ENCODE data around the gene FBN3. TPM values are rescaled to one million over a fixed set of nuclear protein-coding genes. Genes with fewer than 3 reads are reported as not detected.

Gene FBN3
- total and polyA plus RNA-seq, 2 donors (not counting 1 experiment from before 2014, with no cell fraction given): not detected

DNA sequence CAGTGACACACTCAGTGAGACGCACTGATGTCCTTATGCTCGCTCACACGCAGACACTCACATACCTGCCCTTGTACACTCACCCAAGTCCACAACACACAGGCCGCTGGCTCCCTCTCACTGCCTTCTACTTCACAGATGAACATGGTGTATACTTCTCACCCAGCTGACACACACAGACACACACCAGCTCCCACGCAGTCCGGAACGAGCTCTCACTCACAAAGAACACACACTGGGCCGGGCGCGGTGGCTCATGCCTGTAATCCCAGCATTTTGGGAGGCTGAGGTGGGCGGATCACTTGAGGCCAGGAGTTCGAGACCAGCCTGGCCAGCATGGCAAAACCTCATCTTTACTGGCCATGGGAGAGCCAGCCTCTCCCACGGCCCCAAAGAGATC is 65.2 kb downstream of the FBN3 start:
- no peaks in the 10 kb centered on the region for H3K9me3 Mint-ChIP-seq (ENCODE audit: insufficient read depth)
- no peak overlapping the region for H3K4me3 Mint-ChIP-seq
- H3K4me2 ChIP-seq (replicated peaks; ENCODE audit: low read depth, low read length, poor library complexity, severe bottlenecking): no peak overlapping the region
- H3K4me3 ChIP-seq (ENCODE audit: control extremely low read depth in 1 of 5, extremely low read depth in 1 of 5, insufficient read depth in 1 of 5, low read depth in 2 of 5, low read length in 4 of 5): no peak overlapping the region
- 95% methylated on average over 10 of the region's 13 CpGs for WGBS (ENCODE audit: insufficient coverage)
- no peaks in the 10 kb centered on the region for H3K36me3 ChIP-seq (replicated peaks in 1 of 2; ENCODE audit: control extremely low read depth in 1 of 2, control insufficient read depth in 1 of 2, extremely low read depth in 1 of 2, insufficient read depth in 2 of 2, low read length in 1 of 2)
- H3K27ac Mint-ChIP-seq: no peak overlapping the region
- H3K4me1 Mint-ChIP-seq: no peaks in the 10 kb centered on the region
- CTCF ChIA-PET: no interaction called here
- H3K27me3 ChIP-seq (replicated peaks in 1 of 4; ENCODE audit: control extremely low read depth in 1 of 4, control insufficient read depth in 3 of 4, insufficient read depth in 4 of 4, low read length in 3 of 4): peaks cover 0 to 4% (median 0%) of the 10 kb centered on the region in 4 experiments
- H3K9me3 ChIP-seq (ENCODE audit: control extremely low read depth in 1 of 3, control insufficient read depth in 2 of 3, insufficient read depth in 1 of 3, low read length in 2 of 3): peaks cover 0 to 13% (median 0%) of the 10 kb centered on the region in 3 donors
- no peaks in the 10 kb centered on the region for H3K79me2 ChIP-seq (ENCODE audit: control insufficient read depth, insufficient read depth, low read length)
- POLR2A ChIA-PET: no interaction called here
- TF ChIP-seq EZH2 (IDR thresholded peaks at IDR 0.05; ENCODE audit: borderline replicate concordance, insufficient read depth, low read depth, low read length, poor library complexity, severe bottlenecking): no peak
- no peak overlapping the region for H3K27ac ChIP-seq (ENCODE audit: low read length in 2 of 2)
- no peak overlapping the region for H3K9ac ChIP-seq (ENCODE audit: low read length)
- peaks cover 15% of the 10 kb centered on the region for H3K27me3 Mint-ChIP-seq
- no peaks in the 10 kb centered on the region for H3K4me1 ChIP-seq (ENCODE audit: control insufficient read depth in 2 of 2, insufficient read depth in 2 of 2, low read length in 2 of 2)
- ATAC-seq (ENCODE audit: low read depth): no peak
- H4K20me1 ChIP-seq (ENCODE audit: control insufficient read depth, insufficient read depth, low read length, poor library complexity, severe bottlenecking): no peaks in the 10 kb centered on the region
- DNase-seq: no peak
- intact Hi-C loops (cut with micrococcal nuclease): no loop called here
- no peak overlapping the region for H2AFZ ChIP-seq (ENCODE audit: insufficient read depth, low read depth, low read length, poor library complexity, severe bottlenecking)

DNA sequence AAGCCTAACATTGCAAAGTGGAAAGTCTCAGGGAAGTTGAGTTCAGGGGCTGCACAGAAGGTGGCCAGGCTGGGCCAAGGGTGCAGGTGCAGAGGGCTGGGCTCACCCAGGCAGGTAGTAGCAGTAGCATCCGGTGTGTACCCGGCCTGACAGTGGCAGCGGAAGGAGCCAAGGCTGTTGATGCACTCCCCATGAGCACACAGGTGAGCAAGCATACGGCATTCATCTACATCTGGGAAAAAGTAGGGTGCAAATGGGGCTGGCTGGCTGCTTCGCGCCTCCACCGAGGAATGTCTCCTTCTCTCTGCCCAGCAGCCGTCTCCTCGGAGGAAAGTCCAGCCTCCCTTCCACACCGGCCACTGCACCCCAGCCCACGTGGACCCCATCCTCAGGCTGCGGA is 66.3 kb downstream of the FBN3 start:
- Histone ChIP-seq H3K27ac (ENCODE audit: low read length in 2 of 2) (no peak overlapping the region), H2AFZ (ENCODE audit: insufficient read depth, low read depth, low read length, poor library complexity, severe bottlenecking) (no peak overlapping the region), H3K4me3 (ENCODE audit: control extremely low read depth in 1 of 5, extremely low read depth in 1 of 5, insufficient read depth in 1 of 5, low read depth in 2 of 5, low read length in 4 of 5) (no peak overlapping the region), H3K79me2 (ENCODE audit: control insufficient read depth, insufficient read depth, low read length) (no peaks in the 10 kb centered on the region), H3K27me3 (replicated peaks in 1 of 4; ENCODE audit: control extremely low read depth in 1 of 4, control insufficient read depth in 3 of 4, insufficient read depth in 4 of 4, low read length in 3 of 4) (peaks cover 0 to 4% (median 0%) of the 10 kb centered on the region in 4 experiments), H4K20me1 (ENCODE audit: control insufficient read depth, insufficient read depth, low read length, poor library complexity, severe bottlenecking) (no peaks in the 10 kb centered on the region), H3K9me3 (ENCODE audit: control extremely low read depth in 1 of 3, control insufficient read depth in 2 of 3, insufficient read depth in 1 of 3, low read length in 2 of 3) (peaks cover 0 to 13% (median 0%) of the 10 kb centered on the region in 3 donors), H3K4me2 (replicated peaks; ENCODE audit: low read depth, low read length, poor library complexity, severe bottlenecking) (no peak overlapping the region), H3K4me1 (ENCODE audit: control insufficient read depth in 2 of 2, insufficient read depth in 2 of 2, low read length in 2 of 2) (no peaks in the 10 kb centered on the region), H3K36me3 (replicated peaks in 1 of 2; ENCODE audit: control extremely low read depth in 1 of 2, control insufficient read depth in 1 of 2, extremely low read depth in 1 of 2, insufficient read depth in 2 of 2, low read length in 1 of 2) (no peaks in the 10 kb centered on the region), H3K9ac (ENCODE audit: low read length) (no peak overlapping the region)
- ATAC-seq (ENCODE audit: low read depth) (no peak), DNase-seq (no peak)
- Mint-ChIP-seq H3K4me3 (no peak overlapping the region), H3K9me3 (ENCODE audit: insufficient read depth) (no peaks in the 10 kb centered on the region), H3K27ac (no peak overlapping the region), H3K27me3 (peaks cover 15% of the 10 kb centered on the region), H3K4me1 (no peaks in the 10 kb centered on the region)
- 91% methylated on average over 12 of the region's 12 CpGs for WGBS (ENCODE audit: insufficient coverage)
- ChIA-PET POLR2A (no interaction called here), CTCF (no interaction called here)
- intact Hi-C loops (cut with micrococcal nuclease): no loop called here
- TF ChIP-seq EZH2 (IDR thresholded peaks at IDR 0.05; ENCODE audit: borderline replicate concordance, insufficient read depth, low read depth, low read length, poor library complexity, severe bottlenecking): no peak
- TF ChIP-seq, protein P1, sequence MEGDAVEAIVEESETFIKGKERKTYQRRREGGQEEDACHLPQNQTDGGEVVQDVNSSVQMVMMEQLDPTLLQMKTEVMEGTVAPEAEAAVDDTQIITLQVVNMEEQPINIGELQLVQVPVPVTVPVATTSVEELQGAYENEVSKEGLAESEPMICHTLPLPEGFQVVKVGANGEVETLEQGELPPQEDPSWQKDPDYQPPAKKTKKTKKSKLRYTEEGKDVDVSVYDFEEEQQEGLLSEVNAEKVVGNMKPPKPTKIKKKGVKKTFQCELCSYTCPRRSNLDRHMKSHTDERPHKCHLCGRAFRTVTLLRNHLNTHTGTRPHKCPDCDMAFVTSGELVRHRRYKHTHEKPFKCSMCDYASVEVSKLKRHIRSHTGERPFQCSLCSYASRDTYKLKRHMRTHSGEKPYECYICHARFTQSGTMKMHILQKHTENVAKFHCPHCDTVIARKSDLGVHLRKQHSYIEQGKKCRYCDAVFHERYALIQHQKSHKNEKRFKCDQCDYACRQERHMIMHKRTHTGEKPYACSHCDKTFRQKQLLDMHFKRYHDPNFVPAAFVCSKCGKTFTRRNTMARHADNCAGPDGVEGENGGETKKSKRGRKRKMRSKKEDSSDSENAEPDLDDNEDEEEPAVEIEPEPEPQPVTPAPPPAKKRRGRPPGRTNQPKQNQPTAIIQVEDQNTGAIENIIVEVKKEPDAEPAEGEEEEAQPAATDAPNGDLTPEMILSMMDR (IDR thresholded peaks at IDR 0.05): no peak

Measured in B cell (primary cell).